GM10847 (cell line): Measurements from ENCODE around the gene SORCS2.

Experiments
- POLR2A ChIP-seq: IDR thresholded peaks from 2 replicates; pipeline ENCODE4 v1.6.1; 2011; ENCODE audit not compliant: insufficient read length; ENCODE audit errors: extremely low read depth

Gene SORCS2

GRCh38 chr4:7358100-7358735 lies 165.9 kb downstream of the SORCS2 start:
- no peak for TF ChIP-seq POLR2A

- TF ChIP-seq POLR2A, result no peak
Observed at GRCh38 chr4:7359400-7360062, 167.2 kb downstream of the SORCS2 start.

- no peak for TF ChIP-seq POLR2A
Observed at GRCh38 chr4:7360806-7361205, 168.5 kb downstream of the SORCS2 start.

GRCh38 chr4:7361280-7361895 lies 169.1 kb downstream of the SORCS2 start:
- TF ChIP-seq POLR2A, result no peak

- TF ChIP-seq POLR2A, result no peak
Observed at GRCh38 chr4:7362341-7362740, 170.0 kb downstream of the SORCS2 start.

- TF ChIP-seq POLR2A, result no peak
Observed at GRCh38 chr4:7362862-7363430, 170.6 kb downstream of the SORCS2 start.

GRCh38 chr4:7364979-7365378 lies 172.6 kb downstream of the SORCS2 start:
- no peak for TF ChIP-seq POLR2A

GRCh38 chr4:7365462-7366179 lies 173.3 kb downstream of the SORCS2 start:
- TF ChIP-seq POLR2A, result no peak

GRCh38 chr4:7366180-7366945 lies 174.0 kb downstream of the SORCS2 start:
- TF ChIP-seq POLR2A, result no peak

GRCh38 chr4:7366954-7367353 lies 174.6 kb downstream of the SORCS2 start:
- no peak for TF ChIP-seq POLR2A

GRCh38 chr4:7367406-7367805 lies 175.1 kb downstream of the SORCS2 start:
- TF ChIP-seq POLR2A, result no peak

GRCh38 chr4:7367864-7368277 lies 175.5 kb downstream of the SORCS2 start:
- no peak for TF ChIP-seq POLR2A

GRCh38 chr4:7368296-7368695 lies 176.0 kb downstream of the SORCS2 start:
- no peak for TF ChIP-seq POLR2A

GRCh38 chr4:7369511-7369910 lies 177.2 kb downstream of the SORCS2 start:
- TF ChIP-seq POLR2A, result no peak

- no peak for TF ChIP-seq POLR2A
Observed at GRCh38 chr4:7370038-7370437, 177.7 kb downstream of the SORCS2 start.
